Endometrium (tissue), 2 donors: ENCODE results near the gene CD55.
A peak's percentile ranks its signal among the peaks of the same experiment; 100 is the strongest.

Experiments used
- FAIRE-seq: peaks from 2 replicates; lab custom pipeline; 2012; peaks lifted over from hg19 to GRCh38; lab: Jason Lieb, UNC
- donor health status: control.
- donor health status: control.

CD55 gene

GRCh38 chr1:207321079-207321789 lies at the start of gene CD55:
CD55 (plus strand) TSS chr1:207321678; CDS start chr1:207321766, 88 bp downstream.
- peak; percentile 46 for FAIRE-seq

- FAIRE-seq = no peak
These were observed 46.6 kb upstream of the CD55 start for GRCh38 chr1:207274882-207275281.

GRCh38 chr1:207276465-207276864 lies 45.0 kb upstream of the CD55 start:
- no peak for FAIRE-seq

GRCh38 chr1:207277241-207277640 lies 44.2 kb upstream of the CD55 start:
- no peak for FAIRE-seq

GRCh38 chr1:207279652-207280051 lies 41.8 kb upstream of the CD55 start:
- no peak for FAIRE-seq

GRCh38 chr1:207280706-207281105 lies 40.8 kb upstream of the CD55 start:
- FAIRE-seq = no peak

- FAIRE-seq = peak; percentile 55
These were observed 39.4 kb upstream of the CD55 start for GRCh38 chr1:207282058-207282457.

GRCh38 chr1:207282496-207283380 lies 38.7 kb upstream of the CD55 start:
- FAIRE-seq = peak; percentile 91

GRCh38 chr1:207283421-207283820 lies 38.1 kb upstream of the CD55 start:
- no peak for FAIRE-seq

GRCh38 chr1:207284209-207284897 lies 37.1 kb upstream of the CD55 start:
- FAIRE-seq = peak; percentile 98

- FAIRE-seq = peak; percentile 97
These were observed 34.6 kb upstream of the CD55 start for GRCh38 chr1:207286786-207287468.

- peak; percentile 86 for FAIRE-seq
These were observed 33.2 kb upstream of the CD55 start for GRCh38 chr1:207288315-207288714.

GRCh38 chr1:207289756-207290155 lies 31.7 kb upstream of the CD55 start:
- FAIRE-seq = no peak

- no peak for FAIRE-seq
These were observed 29.8 kb upstream of the CD55 start for GRCh38 chr1:207291723-207292122.

GRCh38 chr1:207298186-207298585 lies 23.3 kb upstream of the CD55 start:
- FAIRE-seq = no peak

- FAIRE-seq = no peak
These were observed 22.7 kb upstream of the CD55 start for GRCh38 chr1:207298636-207299398.

- no peak for FAIRE-seq
These were observed 20.5 kb upstream of the CD55 start for GRCh38 chr1:207300970-207301369.

GRCh38 chr1:207302618-207303393 lies 18.7 kb upstream of the CD55 start:
- no peak for FAIRE-seq

- no peak for FAIRE-seq
These were observed 16.6 kb upstream of the CD55 start for GRCh38 chr1:207304710-207305488.

- no peak for FAIRE-seq
These were observed 16.0 kb upstream of the CD55 start for GRCh38 chr1:207305489-207305873.
